Liver (tissue), 3 donors: Measurements from ENCODE around the gene PLEKHA7.

Experiments
- CTCF ChIP-seq: fragments of 150-350 bp; IDR thresholded peaks from 2 replicates; pipeline ENCODE4 v1.5.1; 2017; ENCODE audit warnings: improper control_type of control experiment, low read depth, low read length; ENCODE audit not compliant: missing input control
- EGR1 ChIP-seq, 2 donors: IDR thresholded peaks; 2 replicates each; pipeline ENCODE4 v1.6.1; 2016 to 2018; ENCODE audit warnings: antibody characterized with exemption in 2 of 2, low read depth in 2 of 2
- GABPA ChIP-seq, 2 donors: IDR thresholded peaks in 1 of 2; conservative IDR thresholded peaks in 1 of 2; 2 replicates each; pipeline ENCODE4 v1.6.1; 2016; ENCODE audit warnings: antibody characterized with exemption in 2 of 2, mild to moderate bottlenecking in 1 of 2, moderate library complexity in 1 of 2
- HNF4G ChIP-seq: IDR thresholded peaks from 2 replicates; pipeline ENCODE4 v1.6.1; 2016; ENCODE audit warnings: antibody characterized with exemption
- JUND ChIP-seq, 2 donors: IDR thresholded peaks; 2 replicates each; pipeline ENCODE4 v1.6.1; 2016; ENCODE audit warnings: antibody characterized with exemption in 2 of 2
- MAX ChIP-seq: IDR thresholded peaks from 2 replicates; pipeline ENCODE4 v1.6.1; 2016; ENCODE audit warnings: antibody characterized with exemption
- NR2F2 ChIP-seq: IDR thresholded peaks from 2 replicates; pipeline ENCODE4 v1.6.1; 2016; ENCODE audit warnings: antibody characterized with exemption
- RAD21 ChIP-seq, 2 donors: IDR thresholded peaks; 2 replicates each; pipeline ENCODE4 v1.6.1; 2016; ENCODE audit warnings: antibody characterized with exemption in 2 of 2, mild to moderate bottlenecking in 2 of 2
- REST ChIP-seq: IDR thresholded peaks from 2 replicates; pipeline ENCODE4 v1.6.1; 2016; ENCODE audit warnings: antibody characterized with exemption, mild to moderate bottlenecking
- SP1 ChIP-seq: IDR thresholded peaks from 2 replicates; pipeline ENCODE4 v1.6.1; 2018; ENCODE audit warnings: antibody characterized with exemption, mild to moderate bottlenecking
- TAF1 ChIP-seq: conservative IDR thresholded peaks from 2 replicates; pipeline ENCODE4 v1.6.1; 2016; ENCODE audit warnings: antibody characterized with exemption, mild to moderate bottlenecking
- YY1 ChIP-seq: IDR thresholded peaks from 2 replicates; pipeline ENCODE4 v1.6.1; 2016; ENCODE audit warnings: antibody characterized with exemption, mild to moderate bottlenecking
- ZBTB33 ChIP-seq: IDR thresholded peaks from 2 replicates; pipeline ENCODE4 v1.6.1; 2016; ENCODE audit warnings: antibody characterized with exemption
- donor health status: healthy.
- donor health status: healthy.

- TF ChIP-seq TAF1, result no peak
- no peak for TF ChIP-seq CTCF
- TF ChIP-seq GABPA (IDR thresholded peaks at IDR 0.05 in 1 of 2, conservative IDR thresholded peaks at IDR 0.05 in 1 of 2), result no peak
- no peak for TF ChIP-seq REST
- TF ChIP-seq MAX, result no peak
- TF ChIP-seq HNF4G, result no peak
- TF ChIP-seq EGR1 (IDR thresholded peaks at IDR 0.05; ENCODE audit: low read depth in 2 of 2), result no peak
- TF ChIP-seq SP1, result no peak
- TF ChIP-seq YY1, result no peak
- TF ChIP-seq ZBTB33, result no peak
- TF ChIP-seq NR2F2, result no peak
- TF ChIP-seq JUND (IDR thresholded peaks at IDR 0.05), result no peak
- no peak for TF ChIP-seq RAD21 (IDR thresholded peaks at IDR 0.05)
Measured at GRCh38 chr11:16854979-16855378, 159.2 kb downstream of the PLEKHA7 start.
